Activated CD8-positive, alpha-beta memory T cell treated with anti-CD3 and anti-CD28 coated beads for 48 hours (primary cell): ENCODE results near the gene MUC5B.

Experiments
- DNase-seq, 3 experiments: peaks; one replicate each; pipeline ENCODE4 v3.0.0-alpha.2; 2020; ENCODE audit warnings: low read depth in 2 of 3, low spot score in 2 of 3

Gene MUC5B

DNA sequence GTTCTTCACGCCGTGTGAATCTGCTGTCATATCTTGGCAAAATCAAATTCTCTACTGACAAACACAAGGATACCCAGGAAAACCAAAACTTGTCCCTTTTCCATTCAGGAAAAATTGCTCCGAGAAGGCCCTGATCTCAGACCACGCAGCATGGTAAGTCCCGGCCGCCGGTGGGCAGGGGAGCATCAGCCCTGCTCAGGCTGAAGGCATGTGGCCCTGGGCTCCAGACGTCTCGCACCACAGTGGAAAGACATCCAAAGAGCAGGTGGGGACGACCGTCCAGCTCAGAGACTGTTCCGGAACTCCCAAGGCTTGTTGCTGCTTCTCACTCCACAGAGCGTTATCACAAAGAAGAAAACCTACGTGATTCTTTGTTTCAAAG is 56.8 kb downstream of the MUC5B start:
- DNase-seq: no peak

- no peak for DNase-seq
Observed at GRCh38 chr11:1280116-1281035, 57.5 kb downstream of the MUC5B start.

GRCh38 chr11:1281326-1281973 is 58.6 kb downstream of the MUC5B start:
- no peak for DNase-seq

DNA sequence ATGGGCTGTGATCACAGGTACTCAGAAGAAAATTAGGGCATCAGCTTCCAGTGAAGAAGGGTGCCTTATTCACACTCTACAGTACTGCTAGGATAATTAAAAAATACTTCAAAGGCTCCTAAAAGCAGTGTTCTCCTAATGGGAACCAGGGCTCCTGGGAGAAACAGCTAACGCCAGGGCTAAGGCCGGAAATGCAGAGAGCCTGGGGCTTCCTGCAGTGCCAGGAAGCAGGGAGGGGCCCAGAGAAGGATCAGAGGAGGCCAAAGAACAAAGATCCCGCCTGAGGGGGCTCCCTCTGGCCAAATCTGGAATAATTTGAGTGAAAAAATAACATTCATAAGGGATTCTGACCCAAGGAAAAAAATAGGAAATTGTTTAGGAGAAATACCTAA is 59.1 kb downstream of the MUC5B start:
- DNase-seq: no peak

DNA sequence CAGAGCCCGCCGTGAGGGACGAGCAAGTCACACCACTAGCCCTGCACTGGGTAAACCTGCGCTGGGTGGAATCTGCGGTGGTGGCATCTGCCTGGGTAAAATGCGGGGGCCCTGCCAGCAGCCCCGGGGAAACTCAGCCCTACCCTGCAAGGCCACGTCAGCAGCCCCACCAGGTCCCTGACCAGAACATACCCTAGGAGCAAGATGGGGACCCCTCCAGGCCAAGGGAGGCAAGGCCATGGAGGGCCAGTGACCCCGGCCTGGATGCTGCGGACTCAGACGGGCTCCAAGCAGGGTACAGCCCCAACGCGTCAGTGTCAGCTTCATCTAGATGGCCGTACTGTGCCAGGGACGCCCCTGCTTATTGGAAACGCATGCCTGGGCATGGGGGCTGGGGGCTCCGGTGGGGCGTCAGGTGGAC is 60.2 kb downstream of the MUC5B start:
- no peak for DNase-seq

GRCh38 chr11:1283906-1284305 is 61.0 kb downstream of the MUC5B start:
- no peak for DNase-seq

- DNase-seq: no peak
Observed at GRCh38 chr11:1285316-1285744, 62.5 kb downstream of the MUC5B start.

DNA sequence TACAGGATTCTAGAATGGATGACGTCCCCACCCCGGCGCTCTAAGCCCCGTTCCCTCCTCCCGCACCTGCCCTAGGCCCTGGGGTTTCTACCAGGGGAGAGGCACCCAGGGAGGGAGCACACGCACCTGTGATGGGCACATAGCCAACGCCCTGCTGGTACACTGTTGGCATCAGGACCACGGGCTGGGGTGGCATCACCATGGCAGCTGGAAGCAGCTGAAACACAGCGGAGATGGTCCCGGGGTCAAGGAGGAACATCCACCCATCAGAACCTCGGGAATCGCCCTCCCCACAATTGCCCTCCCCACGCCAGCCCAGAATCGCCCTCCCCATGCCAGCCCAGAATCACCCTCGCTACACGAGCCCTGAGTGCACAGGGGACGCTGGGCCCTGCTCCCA is 63.0 kb downstream of the MUC5B start:
- no peak for DNase-seq

- no peak for DNase-seq
Observed at GRCh38 chr11:1287928-1288327, 65.1 kb downstream of the MUC5B start.

DNA sequence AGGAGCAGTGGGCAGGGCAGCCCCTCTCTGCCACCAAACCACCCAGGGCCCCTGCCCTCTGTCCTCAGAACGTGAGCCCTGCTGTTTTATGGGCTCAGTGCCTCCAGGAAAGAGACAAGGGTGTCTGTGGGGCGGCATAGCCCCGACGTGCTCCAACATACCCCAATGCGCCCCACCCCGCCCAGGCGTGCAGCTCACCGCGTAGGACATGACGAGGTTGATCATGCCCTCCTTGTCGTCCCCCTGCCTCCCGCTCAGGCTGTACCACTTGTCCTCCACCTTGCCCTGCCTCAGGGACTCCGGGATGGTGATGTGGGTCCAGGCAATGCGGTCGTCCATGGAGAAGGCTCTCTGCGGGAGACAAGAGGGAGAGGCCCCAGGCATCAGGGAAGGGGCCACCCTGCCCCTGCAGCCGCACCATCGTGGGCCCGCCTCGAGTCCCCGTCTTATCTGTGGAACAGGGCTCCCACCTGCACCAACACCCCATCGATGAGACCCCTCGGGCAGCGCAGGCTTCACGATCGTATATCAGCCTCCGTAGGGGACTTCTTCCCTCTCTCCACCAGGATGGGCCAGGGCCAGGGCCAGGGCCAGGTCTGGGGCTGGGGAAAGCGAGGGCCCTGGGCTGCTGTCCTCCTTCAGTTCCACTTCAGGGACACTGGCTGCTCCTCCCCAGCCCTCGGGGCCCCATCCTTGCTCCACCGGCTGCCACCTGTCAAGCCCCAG is 65.7 kb downstream of the MUC5B start:
- no peak for DNase-seq

DNA sequence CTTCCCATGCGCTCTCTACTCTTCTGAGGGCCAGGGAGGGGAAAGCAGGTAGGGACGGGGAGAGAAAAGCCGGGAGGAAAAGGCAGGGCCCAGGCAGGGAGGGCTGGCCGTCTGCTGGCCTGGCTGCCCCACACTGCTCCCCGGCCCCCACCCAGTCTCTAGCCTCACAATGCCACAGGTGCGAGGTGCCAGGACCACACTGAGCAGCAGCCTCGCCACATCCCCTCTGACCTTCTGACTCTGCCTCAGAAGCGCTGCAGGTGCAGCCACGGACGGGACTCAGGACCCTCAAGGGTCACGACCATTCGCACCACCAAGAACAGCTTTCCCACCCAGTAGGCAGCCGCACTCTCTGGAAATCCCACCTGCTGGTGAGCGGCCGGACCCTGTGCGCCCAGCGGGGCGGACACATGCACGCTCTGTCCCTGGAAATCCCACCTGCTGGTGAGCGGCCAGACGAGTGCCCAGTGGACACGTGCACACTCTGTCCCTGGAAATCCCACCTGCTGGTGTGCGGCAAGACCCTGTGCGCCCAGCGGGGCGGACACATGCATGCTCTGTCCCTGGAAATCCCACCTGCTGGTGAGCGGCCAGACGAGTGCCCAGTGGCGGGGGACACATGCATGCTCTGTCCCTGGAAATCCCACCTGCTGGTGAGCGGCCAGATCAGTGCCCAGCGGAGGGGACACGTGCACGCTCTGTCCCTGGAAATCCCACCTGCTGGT is 66.5 kb downstream of the MUC5B start:
- DNase-seq: no peak

DNA sequence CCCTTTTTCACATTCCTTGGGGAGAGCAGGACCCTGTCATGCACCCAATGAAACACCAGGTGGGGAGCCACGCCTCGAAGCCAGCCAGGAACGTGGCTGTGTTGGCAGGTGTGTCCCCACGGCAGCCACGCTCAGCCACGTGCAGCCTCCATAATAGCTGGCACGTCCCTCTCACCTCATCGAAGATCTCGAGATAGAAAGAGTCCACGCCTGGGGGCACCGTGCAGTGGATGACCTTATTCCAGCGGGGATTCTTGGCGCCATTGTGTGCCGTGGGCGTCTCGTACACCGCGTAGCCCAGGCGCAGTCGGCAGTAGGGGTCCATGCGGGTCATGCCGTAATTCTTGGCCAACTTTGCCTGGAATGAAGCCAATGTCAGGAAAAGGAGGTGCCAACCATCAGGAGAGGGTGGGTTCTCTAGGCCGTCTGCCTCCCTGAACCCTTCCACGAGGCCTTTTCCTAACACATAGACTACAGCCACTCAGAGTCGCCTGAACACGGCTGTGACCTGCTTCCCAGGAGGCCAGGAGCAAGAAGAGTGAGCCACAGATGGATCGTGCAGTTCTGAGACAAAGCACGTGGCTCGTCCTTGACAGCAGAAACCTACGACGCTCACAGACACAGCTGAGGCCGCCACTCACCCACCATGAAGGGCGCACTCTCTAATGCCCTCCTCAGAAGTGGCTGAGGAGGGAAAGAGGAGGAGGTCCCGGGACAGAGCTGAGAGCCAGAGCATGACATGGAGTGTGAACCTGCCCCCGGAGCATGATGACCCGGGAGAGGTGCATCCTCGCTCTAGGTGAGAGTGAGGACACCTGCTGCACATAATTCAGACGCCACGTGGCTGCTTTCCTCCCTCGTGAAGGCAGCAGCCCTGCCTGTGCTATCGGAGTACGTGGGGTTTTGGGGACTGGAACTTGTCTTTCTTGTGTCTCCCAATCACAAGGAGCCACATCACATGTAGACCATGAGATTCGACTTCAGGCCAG is 67.5 kb downstream of the MUC5B start:
- DNase-seq: no peak

GRCh38 chr11:1291295-1292017 is 68.6 kb downstream of the MUC5B start:
- DNase-seq: no peak

DNA sequence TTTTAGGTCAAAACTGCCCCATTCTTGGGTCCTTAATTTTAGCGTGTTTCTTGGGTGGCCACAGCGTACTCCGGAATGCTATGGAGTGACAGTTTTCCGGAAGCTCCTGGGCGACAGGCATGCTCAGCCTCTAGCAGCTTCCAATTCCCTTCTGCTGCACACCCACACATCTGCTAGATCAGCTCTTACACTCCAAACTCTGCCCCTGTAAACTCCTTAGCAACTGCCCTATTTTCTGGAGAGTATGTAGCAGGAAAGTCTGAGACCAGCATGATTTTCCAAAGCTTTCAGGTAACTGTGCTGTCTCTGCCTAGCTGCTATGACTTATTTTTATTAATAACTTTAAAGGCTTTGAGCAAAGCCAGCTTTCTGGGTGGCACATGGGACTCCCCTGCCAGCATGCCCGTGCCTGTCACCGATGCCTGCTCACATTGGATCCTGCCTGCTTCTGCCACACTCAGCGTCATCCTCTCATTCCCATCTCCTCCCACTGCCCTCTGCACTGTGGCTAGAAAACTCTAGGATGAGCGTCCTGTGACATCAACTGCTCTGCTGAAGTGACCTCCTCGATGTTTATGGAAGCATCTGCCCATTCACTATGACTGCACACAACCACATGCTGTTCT is 69.3 kb downstream of the MUC5B start:
- DNase-seq: no peak

DNA sequence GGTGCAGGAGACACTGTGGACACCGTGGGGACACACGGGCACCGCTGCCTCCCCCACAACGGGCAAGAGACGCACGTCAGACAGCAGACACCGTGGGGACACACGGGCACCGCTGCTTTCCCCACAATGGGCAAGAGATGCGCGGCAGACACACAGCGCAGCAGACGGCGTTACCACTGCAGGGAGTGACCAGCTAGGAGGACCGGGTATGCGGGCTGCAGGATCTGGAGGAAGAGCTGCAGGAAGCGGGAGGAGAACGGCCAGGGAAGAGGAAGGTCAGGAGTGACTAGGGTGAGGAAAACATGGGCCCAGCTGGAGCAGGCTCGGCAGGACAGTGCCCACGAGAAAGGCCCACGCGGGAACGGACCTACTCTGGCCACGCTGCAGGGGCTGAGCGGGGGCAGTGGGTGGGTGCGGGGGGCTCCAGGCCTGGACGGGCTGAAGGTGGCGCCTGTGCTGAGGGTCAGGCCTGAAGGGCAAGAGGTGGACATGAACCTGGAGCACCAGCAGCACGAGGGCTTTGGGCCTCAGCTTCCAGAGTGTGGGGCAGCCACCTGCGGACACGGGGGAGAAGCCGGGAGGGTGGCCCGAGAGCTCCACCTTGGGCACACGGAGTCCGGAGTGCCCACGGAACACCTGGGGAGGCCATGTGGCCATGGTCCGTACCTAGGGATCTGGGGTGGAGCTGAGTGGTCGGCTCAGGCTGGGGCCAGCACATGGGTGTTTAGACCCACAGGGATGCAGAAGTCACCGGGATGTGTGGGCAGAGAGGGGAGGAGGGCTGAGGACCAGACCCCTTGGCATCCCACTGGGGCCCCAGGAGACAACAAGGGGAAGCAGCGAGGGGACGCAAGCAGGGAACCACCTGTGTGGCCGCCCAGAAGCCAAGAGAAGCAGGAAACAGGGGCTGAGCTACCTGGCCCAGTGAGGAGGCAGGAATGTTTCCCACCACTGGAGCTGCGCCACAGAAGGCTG is 70.1 kb downstream of the MUC5B start:
- DNase-seq: no peak

- no peak for DNase-seq
Observed at GRCh38 chr11:1293619-1294015, 70.8 kb downstream of the MUC5B start.

- DNase-seq: no peak
Observed at GRCh38 chr11:1295086-1295485, 72.2 kb downstream of the MUC5B start.

- no peak for DNase-seq
Observed at GRCh38 chr11:1295591-1295990, 72.7 kb downstream of the MUC5B start.
